GM21423 (cell line): ENCODE results near the gene AUH.
"Not testable (repeated sequence)": the region's sequence is repeated elsewhere in the genome, so short reads cannot be mapped to it uniquely, and the experiment has no call there.

Source experiments
- ATAC-seq: cut with Tn5 transposase; IDR thresholded peaks from one replicate; pipeline ENCODE4 v1.9.1; 2021; ENCODE audit warnings: mild to moderate bottlenecking, moderate library complexity; ENCODE audit not compliant: unreplicated experiment

AUH gene, protein sequence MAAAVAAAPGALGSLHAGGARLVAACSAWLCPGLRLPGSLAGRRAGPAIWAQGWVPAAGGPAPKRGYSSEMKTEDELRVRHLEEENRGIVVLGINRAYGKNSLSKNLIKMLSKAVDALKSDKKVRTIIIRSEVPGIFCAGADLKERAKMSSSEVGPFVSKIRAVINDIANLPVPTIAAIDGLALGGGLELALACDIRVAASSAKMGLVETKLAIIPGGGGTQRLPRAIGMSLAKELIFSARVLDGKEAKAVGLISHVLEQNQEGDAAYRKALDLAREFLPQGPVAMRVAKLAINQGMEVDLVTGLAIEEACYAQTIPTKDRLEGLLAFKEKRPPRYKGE

DNA sequence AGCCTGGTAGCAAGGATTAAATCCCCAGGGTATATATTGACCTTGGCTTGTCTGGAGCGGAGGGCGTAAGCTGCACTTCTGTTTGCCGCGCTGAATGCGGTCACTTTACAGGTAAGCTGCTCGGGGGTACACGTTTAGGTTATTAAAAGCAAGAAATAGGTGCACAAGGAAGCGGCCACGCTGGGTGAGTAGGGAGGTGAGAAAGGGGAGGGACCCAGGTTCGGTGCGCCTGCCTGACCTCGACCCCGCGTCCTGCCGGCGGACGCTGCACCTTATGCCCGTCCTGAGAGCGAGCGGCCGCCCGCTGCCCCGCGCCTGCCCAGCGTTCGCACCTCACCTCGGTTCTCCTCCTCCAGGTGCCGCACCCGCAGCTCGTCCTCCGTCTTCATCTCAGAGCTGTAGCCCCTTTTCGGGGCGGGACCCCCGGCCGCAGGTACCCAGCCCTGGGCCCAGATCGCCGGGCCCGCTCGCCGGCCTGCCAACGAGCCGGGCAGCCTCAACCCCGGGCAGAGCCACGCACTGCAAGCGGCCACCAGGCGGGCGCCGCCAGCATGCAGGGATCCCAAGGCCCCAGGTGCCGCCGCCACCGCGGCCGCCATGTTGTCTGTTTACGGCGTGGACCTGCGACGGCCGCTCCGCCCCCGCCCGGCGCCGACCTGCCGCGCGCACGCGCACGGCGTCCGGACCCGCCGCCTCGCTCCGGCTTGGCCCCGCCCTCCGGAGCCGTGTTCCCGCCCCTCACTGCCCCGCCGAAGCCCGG is at the start of gene AUH:
Gene AUH, minus strand, starts transcription at position 628 of the 760 bp plus-strand sequence. Its CDS starts 29 bp downstream, at position 599.
- peak; percentile 93 for ATAC-seq

DNA sequence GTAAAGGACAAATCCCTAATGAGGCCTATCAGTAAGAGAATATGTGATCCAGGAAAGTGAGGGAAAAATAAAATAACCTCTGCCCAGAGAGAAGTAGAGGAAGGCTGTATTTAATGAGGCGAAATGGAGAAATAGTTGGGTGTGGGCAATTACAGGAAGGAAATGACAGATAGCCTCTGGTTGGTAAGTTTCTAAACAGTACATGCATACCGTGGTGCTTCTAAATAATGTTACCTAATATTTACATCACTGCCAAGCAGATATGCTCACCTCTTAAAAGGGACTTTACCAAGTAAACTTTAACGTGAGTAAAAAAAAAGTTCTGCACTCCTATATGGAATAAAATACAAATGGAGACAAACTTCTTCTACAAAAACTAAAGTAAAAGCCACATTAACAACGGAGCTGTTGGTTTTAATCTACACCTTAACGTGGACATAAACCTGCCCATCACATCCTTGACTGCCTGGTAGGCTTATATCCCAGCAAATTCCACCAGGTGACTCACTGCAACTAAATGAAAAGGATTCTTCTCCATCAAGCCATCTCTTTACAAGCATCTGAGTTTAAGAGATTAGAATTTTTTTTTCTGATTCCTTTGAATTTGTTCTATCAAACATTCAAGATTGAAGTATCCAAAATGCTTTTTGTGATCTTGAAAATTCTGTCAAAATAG is 49.5 kb upstream of the AUH start:
- no peak for ATAC-seq

DNA sequence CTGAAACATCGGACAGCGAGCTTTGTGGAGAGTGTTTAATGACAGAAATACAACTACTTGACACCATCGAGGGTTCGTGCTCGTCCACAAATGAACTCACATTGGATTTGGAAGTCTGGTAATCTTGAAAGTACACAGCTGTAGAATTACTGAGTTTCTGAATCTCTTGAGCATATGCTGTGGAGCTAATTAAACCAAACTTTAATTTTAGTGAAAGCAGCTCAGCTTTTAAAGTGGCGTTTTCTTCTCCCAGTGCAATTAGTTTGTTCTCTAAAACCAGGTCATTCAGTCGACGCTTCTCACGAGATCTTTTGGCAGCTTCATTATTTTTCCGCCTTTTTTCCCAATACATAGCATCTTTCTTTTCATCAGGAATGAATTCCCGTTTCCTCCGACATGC is 48.4 kb upstream of the AUH start:
- no peak for ATAC-seq

DNA sequence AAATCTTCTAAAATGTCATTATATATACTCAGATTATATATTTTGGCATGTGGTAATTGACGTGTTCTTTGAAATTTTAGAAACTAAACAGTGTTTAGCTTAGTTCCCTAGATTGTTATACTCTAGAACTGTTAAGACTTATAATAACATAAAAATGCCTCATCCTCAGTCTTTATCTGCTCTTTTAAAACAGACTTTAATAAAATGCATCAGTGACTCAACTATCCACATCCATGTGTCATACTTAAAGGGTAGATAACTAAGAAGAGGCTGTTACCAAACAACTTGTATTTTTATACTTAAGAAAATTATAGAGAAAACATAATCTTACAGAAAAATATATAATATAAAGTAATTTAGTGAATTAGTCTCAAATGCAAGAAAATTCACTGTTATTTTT is 46.8 kb upstream of the AUH start:
- ATAC-seq, result no peak

DNA sequence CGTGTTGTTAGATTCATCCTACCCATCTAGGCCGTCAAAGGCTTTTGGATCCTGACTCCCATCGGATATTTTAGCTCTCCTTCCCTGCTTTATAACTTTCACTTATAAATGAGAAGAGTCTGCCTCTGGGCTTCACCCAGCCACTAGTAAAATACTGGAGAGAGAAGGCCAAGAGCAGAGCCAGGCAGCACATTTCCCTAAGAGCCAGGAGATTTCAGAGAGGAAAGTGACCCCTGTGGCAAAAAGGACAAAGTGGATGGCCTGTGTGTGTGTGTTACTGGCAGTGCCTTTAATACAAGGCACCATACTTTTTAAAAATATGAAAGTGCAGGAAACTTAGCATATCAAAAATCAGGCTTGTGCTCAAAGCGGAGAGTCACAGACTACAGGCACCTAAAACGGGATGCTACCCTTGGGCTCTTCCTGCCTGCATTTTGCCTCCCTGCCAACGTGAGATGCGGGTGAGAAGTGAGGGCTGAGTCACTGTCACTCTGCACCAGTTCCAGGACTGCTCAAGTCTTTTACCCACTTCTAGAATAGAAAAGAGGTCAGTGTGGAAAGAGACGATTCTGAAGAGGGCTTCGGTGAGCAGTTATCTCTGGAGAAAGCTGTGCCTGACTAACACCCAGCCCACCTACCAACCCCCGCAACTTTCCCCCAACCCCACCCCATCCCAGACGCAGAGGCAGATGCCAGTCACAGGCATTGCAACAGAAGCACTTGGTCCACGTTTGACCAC is 46.0 kb upstream of the AUH start:
- no peak for ATAC-seq

DNA sequence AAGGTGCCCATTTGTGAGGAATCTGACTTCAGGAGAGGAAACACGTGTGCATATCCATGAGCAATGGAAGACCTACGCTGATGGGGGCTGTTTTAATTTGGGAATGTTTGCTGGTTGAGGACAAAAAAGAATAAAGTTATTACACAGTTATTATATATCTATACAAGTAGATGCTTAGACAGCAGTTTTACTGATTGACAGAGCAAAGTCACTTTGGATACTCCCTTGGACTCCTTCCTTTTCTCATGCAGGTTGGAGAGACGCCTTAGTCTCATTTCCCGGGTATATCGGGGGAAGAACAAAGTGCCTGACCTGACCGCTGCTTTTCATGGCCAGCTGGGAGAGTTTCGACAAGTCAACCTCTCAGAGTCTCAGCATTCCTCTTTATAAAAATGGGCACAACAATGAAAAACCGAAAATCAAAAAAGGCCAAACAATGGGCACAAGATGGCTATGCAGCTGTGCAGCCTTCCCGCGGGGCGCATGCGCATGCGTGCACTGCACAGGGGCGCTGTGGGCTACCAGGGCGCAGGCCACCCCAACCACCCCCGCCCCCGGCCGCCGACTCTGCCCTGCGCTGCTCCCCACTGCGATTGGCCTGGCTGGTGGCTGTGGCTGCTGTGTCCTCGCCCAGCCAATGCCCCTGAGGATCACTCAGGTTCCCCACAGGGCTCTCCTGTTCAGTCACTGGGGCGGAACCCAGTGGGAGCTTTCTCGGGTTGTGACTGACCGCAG is 43.8 kb upstream of the AUH start:
- ATAC-seq, result no peak

DNA sequence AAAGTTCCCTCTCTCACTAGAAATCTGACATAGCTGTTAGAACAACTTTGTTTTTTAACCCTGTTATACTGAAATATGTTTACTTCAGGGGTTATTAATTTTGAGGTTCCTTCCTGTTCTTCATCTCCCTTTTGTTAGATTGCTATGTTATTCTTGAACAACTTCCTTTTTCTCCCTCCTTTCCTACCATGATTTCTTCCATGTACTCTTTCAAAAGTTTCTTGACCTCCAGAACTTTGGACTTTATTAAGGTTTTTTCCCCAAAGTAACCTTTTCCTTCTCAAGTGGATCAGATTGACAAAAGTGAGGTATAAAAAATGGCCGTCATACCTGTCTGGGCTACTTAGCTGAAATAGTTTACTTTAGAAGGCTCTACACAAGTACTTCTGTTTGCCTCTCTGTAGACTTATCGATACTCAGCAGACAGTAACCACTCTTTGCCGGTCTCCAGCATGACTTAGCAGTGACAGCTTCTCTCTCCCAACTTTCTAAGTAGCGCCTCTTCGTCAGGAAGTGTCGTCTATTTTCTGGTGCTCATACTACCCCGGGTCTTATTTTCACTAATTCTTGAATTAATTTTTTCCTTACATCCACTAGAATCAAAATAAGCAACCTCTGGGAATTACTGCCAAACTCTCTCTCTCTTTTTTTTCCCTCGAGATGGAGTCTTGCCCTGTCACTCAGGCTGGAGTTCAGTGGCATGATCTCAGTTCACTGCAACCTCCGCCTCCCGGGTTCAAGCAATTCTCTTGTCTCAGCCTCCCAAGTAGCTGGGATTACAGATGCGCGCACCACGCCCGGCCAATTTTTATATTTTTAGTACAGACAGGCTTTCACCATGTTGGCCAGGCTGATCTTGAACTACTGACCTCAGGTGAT is 42.2 kb upstream of the AUH start:
- no peak for ATAC-seq

DNA sequence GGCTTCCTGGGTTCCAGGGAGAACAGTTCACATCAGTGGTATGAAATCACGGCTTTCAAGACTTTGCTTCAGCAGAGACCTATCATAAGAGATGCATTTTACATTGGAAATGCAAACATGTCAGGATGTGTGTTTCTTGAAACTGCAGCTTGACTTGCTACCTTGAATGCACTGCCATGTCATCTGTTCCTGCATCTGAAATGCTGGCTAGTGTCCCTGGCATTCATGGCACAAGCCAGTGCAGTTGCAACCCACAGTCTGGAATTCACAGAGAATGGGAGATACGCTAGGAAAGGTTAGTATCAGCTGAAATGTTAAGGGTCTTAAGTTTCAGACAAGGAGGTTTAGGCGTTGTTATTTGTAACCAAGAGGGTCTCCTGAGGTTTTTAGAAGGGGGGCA is 37.2 kb upstream of the AUH start:
- no peak for ATAC-seq

DNA sequence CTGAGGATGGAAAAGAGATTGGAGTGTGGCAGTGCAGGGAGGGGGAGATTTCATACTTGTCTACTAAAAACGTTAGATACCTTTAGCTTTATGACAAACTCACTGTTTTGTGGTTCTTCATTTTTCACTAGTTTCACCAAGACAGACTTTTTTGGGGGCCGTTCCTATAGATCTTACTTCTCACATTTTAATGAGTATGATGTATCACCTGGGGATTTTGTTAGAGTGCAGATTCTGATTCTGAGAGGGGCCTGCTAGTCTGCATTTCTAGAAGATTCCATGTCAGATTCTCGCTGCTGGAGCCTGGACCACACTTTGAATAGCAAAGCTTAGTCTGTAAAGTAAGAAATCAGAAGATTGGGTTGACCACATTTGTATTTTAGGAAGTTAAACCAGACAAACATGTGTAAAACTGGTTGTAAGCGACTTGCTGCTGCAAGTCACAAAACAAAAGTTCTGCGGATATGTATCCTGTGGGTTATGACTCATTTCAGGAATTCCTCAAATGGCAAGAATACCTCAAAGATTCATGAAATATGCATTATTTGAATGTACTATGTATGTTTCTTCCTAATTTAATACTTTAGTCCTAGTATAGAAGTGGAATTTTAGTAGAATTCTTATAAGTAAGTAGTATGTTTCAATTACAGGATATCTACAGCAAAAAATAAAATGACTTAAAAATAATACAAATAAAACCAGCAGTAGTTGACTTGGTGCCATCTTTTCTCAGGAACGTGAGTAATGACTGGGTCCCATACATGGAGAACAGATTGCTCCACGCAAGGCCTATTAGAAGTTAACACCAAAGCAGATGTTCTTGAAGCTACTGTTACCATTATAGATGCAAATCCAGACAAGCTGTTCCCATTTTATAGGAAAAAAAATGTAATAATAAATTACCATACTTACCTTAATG is 34.1 kb upstream of the AUH start:
- no peak for ATAC-seq

DNA sequence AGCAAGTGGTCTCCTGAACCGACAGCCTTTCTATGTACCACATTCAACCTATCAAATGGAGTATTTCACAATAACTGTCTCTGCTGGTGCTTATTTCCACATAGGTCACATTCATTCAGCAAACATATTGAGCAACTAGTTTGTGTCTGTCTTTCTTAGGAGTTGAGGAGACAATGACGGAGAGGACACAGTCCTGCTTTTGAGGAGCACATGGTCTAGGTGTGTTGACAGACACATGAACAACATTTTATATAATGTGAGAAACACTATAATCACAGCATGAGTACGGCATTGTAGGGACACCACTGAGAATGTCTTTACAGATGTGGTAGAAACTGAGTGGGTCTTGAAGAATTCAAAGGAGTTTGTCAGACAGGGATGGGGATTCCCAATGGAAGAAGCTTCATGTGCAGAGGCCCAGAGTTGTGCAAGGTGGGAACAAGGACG is 33.4 kb upstream of the AUH start:
- ATAC-seq, result no peak

DNA sequence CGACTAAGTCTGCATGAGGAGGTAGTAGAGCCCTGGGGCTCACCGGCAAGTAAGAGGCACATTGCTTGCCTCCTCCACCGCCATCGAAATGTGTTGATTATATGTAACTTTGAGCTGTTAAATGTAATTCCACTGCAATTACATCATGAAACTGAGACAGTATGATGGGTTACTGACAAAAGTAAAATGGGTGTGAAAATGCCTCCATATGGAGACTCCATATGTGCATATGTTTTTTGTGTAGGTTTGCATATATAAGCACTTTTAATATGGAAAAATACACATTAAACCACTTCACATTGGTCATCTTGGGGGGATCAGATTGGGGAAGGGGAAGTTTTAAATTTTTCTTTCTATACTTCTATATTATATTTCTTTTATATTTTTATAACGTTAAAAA is 32.1 kb upstream of the AUH start:
- ATAC-seq, result no peak

DNA sequence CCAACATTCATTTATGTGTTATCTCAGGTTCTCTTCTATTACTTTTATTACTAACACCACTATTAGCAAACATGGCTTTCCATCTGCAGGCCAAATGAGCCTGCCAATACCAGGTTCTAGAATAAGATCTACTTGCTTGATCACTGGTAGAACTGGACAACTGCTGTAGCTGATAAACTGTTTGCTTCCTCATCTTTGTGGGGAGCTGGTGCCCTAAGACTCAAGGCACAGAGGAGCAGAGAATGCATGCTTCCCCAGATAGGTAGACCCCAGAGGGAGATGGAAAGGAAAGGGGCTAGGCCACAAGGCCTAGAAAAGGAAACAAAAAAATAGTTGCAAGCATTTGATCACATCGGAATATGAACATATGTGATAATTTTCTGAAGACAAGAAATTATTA is 30.7 kb upstream of the AUH start:
- ATAC-seq, result no peak

DNA sequence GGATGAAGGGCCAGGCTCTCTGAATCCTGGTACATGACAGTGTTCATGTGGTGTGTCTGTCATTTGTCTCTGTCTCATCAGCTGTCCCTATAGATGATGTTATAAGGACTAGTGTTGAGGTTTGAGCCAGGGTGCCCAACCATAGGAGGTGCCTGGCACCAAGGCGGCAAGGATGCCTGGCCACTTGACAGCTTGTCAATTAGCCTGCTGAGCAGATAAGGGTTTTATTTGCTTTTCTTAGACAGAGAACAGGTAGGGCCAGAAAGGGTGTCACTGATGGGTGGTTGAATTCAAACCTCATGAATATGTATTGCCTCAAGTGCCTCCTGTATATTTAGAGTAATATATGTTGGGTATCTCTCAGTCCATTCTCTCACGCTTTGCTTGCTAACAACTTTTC is 30.1 kb upstream of the AUH start:
- no peak for ATAC-seq

DNA sequence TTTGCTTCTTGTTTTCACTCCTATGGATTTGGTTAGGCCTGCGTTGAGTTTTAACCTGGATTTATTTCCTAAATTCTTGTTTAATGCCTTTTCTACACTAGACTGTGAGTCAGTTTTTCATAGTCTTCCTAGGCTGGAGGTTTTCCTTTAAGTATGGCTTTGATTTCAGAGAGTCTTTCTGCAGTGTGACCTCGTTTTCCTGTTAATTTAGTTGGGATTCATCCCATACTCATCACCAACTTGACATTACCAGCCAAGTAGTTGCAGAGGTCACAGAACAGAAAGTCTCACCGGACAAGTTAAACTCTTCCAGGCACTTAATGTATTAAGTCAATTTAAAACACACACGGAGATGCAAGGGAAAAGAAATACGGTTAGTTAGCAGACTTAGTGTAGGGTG is 29.7 kb upstream of the AUH start:
- ATAC-seq, result no peak

DNA sequence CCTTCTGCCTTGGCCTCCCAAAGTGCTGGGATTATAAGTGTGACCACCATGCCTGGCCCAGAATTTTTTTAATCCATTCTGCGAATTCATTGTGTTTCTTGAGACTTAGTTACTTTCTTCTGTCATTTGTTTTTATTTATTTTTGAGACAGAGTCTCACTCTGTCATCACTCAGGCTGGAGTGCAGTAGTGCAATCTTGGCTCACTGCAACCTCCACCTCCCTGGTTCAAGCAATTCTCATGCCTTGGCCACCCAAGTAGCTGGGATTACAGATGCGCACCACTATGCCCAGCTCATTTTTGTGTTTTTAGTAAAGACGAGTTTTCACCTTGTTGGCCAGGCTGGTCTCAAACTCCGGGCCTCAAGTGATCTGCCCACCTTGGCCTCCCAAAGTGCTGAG is 28.0 kb upstream of the AUH start:
- ATAC-seq, result not testable (repeated sequence)

DNA sequence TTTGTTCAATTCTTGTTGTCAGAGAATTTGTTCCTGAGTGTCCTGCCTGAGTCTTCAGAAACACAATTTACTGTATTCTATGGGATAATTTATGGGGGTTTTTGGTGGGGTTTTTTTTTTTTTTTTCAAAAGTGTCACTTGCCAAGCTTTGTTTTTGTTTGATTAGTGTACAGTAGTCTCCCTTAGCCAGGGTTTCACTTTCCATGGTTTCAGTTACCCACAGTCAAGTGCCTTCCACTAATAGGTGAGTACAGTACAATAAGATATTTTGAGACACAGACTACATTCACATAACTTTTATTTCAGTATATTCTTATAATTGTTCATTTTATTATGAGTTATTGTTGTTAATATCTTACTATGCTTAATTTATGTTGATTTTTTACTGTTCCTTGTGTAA is 25.0 kb upstream of the AUH start:
- no peak for ATAC-seq

DNA sequence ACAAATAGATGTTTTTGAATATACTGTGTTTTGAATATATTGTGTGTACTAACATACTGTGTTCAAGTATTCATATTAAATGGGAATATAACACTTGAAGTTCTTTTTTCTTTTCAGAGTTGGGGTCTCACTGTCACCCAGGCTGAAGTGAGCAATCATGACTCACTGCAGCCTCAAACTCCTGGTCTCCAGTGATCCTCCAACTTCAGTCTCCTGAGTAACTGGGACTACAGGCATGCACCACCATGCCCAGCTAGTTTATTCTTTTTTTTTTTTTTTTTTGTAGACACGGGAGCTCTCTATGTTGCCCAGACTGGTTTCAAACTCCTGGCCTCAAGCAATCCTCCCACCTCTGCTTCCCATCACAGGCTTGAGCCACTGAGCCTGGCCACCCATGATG is 23.2 kb upstream of the AUH start:
- no peak for ATAC-seq

DNA sequence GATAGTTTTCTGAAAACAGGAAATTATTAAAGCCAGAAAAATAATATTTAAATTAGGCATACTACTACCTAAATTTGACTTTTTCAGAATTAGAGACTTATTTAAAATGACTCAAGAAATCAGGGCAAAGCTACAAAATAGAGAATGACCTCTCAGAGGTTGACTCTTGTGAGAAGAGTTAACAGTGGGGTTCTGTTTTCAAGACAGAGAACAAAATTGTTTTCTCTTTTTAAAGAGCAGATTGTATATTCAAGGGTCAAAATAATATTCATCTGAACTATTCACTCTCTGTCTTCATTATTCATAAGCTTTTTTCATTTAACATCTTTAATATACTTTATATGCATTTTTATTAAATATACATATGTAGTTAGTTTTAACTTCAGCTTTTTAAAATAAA is 21.9 kb upstream of the AUH start:
- ATAC-seq, result no peak

DNA sequence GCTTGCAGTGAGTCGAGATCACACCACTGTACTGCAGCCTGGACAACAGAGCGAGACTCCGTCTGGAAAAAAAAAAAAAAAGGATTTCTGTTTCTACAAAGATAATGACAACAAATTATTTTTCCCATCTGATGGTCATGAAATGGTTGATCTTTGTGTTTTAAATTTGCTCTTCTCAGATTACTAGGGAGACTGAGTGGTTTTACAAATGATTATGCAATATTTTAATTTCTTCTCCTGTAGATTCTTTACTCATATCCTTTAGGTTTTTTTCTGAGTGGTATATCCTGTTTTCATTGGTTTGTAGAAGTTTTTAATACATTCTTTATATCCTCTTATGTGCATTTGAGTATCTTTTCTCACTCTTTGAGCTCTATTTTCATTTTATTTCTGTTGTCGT is 20.6 kb upstream of the AUH start:
- ATAC-seq, result no peak
